HG03280 (cell line): ENCODE measurements around the gene NOL4L.

ENCODE experiments used
- ATAC-seq: cut with Tn5 transposase; IDR thresholded peaks from one replicate; pipeline ENCODE4 v1.9.1; 2021; ENCODE audit warnings: mild to moderate bottlenecking, moderate library complexity; ENCODE audit not compliant: unreplicated experiment

The NOL4L gene

DNA sequence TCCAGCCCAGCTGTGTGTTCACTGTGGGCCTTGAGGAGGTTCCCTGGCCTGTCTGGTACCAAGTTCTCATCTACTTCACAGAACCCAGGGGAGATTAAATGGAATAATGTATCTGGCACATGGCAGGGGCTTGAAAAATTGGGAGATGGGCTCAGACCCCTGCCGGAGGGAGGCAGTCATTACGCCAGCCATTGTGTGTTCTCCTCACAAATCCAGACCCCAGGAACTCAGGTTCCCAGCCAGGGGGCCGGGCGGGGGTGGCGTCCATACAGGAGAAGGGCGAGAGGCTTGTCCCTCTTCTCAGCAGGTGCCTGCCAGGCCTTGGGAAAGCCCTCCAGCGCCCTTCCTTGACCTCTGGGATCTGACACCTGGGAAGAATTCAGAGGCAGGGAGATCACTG is 8.1 kb downstream of the NOL4L start:
- no peak for ATAC-seq

DNA sequence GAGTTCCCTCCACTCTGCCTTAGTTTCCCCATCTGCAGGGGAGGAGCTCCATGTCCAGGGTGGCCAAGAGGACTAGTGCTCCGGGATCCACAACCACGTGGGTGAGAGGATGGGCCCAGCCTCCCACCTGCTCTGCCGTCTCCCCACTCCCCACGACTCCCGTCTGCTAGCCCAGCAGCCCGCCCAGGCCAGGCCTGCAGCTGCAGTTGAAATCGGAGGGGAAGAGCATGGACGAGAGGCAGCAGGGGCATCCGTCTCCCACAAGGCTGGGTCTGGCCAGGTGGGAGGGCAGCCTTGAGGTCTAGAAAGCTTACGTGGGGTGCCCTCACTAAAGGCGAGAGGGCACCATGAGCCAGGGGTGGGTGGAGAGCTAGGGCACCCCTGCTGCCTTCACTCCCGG is 8.6 kb downstream of the NOL4L start:
- ATAC-seq: no peak

DNA sequence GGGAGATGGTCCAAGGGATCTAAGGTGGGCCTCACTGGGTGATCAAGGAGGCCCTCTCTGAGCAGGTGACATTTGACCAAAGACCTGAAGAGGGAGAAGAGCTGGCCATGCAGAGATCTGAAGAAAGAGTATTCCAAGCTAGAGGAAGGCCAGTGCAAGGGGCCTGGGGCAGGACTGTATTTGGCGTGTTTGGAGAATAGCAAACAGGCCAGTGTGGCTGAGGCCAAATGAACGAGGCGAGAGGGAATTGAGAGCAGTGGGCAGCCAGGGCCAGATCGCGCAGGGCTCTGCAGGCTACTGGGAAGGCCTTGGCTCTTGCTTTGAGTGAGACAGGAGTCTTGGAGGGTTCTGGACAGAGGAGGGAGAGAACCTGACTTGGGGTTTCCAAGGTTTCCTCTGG is 9.3 kb downstream of the NOL4L start:
- no peak for ATAC-seq

DNA sequence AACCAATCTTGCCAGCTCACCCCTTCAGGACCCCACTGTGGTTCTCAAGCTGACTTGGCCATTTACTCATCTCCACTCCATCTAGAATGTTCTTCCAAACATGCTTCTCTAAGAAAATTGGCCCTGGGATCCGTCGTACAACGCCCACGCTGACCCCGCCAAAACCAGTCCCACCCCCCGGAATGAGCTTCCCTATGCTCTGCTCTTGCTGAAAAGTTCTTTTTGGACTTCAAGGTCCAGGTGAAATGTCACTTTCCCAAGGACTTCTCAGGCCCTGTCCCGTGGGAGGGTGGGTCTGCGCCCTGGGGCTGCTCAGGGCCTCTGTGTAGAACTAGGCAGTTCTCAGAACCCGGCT is 9.9 kb downstream of the NOL4L start:
- no peak for ATAC-seq

DNA sequence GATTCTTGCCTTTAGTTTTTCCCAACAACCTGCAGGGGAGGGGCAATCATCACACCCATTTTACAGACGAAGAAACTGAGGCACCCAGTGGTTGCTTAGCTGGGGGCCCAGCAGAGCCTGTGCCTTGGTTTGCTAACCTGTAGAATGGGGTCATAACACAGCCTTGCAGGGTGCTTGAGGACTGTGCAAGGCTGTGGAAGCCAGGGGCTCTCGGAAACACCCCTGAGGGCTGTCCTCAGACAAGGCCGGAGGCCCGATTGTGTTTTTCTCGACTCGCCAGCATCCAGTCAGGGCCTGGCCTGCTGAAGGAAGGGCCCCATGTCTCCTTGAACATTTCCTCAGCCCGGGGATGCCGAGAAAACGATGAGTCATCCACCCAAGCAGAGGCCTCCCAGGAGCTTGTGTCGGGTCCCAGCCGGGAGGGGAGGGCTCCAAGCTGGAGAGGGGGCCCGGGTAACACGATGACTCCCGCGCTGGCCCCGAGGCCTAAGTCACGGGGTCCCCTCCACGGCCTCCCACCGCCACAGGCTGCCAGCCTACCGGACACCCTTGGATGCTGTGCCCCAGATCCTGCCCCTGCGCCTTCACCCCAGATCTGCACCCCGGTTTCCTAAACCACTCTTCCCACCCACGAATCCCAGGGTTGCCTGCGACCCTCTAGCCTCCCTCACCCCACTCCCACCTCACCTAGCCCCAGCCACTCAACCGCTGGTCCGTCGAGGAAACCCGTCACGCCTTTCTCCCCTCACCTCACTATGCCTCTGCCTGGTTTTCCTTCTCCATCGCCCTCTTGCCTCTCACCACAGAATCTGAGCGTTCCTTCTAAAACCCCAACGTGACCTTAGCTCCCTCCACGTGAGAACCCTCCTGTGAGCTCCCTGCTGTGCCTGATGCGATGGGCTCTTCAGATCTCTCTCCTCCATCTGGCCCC is 10.6 kb downstream of the NOL4L start:
- ATAC-seq: no peak

DNA sequence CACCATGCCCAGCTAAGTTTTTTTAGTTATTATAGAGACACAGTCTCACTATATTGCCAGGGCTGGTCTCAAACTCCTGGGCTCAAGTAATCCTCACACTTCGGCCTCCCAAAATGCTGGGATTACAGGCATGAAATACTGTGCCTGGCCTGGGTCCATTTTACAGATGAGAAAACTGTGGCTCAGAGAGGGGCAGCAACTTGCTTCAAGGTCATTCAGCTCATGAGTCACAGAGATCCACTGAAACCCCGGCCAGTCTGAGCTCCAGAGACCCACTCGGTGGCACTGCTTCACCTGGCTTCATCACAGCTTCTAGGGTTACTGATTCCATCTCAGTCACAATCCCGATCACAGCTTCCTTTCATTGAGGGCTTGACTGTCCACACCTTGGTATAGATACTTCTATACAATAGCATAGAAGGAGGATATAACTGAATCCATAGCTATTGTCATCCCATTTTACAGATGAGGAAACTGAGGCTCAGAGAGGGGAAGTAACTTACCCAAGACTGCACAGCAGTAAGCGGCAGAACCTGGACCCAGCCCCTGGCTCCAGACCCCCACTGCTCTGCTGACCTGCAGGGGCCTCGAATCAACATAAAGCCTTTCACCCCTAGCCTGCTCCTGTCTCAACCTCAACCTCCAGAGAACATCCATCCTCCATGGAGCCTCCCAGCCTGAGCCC is 11.8 kb downstream of the NOL4L start:
- ATAC-seq: no peak

DNA sequence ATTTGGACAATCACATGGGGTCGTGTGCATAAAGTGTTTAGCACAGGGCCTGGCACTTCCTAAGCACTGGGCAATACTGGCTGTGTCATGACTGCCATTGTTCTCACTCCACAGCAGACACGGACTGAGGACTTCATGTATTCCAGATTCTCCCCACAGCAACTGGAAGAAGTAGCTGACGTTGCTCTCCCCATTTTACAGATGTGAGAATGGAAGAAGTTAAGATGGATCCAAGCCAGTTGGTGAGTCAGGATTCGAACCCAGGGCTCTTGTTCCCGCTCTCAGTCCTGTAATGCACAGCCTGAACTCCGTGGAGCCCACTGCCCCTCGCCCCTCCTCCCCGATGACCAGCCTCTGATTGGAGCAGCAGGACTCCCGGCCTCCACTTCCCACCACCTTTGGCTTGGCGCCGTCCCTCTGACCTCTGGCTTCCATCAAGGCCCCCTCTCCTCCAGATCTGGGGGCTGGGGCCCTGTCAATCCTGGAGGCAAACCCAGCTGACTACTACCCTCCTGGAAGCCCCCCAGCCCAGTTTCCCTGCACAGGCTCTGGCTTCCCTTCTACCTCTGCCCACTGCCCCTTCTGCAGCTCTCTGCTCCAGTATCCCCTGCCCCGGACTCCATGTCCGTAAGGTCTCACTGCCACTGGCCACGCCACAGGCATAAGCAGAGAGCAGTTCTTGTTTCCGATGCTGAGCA is 12.7 kb downstream of the NOL4L start:
- no peak for ATAC-seq

DNA sequence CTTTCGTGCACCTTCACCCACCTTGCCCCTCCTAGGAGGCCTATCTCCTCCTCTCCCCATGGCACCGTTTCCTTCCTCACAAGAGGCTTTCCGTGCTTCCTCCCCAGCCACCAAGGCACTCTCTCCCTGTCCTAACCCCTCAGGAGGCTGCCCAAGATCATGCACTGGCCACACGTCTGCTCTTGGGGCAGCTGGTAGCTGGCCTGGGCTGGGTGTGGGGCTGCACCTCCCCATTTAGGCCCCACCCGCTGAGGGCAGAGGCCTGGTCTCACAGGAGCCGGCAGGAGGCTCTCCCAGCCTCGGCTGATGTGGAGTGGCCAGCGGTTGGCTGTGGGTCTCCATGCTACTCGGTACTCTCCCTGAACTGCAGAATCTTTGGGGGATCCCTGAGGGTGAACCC is 13.6 kb downstream of the NOL4L start:
- no peak for ATAC-seq

DNA sequence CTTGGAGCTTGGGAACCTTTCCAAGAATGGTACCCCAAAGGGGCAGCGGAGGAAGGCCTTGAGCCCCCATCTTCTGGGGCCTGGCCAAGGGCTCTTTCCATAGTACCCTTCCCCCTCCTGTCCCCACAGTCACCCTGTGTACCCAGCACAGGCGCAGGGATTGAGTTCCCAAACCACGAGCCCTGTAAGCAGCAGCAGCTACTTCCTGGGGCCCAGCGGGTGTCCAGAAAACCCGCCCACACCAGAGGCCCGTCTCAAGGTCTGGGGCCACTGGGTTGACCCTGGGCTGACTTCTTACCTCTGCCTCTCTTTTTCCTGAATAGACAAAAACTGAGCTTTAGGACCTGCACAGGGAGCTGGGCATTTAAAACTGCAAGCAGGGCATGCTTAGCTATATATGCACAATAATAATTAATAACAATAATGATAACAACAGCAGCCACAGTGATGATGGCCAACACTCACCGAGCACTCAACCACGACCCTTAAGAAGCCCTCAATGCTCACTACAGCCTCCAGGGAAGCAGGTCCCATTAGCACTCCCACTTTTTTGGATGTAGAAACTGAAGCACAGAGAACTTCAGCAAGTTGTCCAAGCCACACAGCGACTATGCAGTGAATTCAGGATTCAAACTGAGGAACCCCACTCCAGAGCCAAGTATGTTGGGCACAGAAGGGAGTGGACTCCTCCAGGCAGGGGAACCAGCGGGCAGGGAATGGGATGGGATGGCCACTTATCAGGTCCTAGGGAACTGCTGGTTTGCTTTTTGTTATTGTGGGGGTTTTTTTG is 14.5 kb downstream of the NOL4L start:
- no peak for ATAC-seq

DNA sequence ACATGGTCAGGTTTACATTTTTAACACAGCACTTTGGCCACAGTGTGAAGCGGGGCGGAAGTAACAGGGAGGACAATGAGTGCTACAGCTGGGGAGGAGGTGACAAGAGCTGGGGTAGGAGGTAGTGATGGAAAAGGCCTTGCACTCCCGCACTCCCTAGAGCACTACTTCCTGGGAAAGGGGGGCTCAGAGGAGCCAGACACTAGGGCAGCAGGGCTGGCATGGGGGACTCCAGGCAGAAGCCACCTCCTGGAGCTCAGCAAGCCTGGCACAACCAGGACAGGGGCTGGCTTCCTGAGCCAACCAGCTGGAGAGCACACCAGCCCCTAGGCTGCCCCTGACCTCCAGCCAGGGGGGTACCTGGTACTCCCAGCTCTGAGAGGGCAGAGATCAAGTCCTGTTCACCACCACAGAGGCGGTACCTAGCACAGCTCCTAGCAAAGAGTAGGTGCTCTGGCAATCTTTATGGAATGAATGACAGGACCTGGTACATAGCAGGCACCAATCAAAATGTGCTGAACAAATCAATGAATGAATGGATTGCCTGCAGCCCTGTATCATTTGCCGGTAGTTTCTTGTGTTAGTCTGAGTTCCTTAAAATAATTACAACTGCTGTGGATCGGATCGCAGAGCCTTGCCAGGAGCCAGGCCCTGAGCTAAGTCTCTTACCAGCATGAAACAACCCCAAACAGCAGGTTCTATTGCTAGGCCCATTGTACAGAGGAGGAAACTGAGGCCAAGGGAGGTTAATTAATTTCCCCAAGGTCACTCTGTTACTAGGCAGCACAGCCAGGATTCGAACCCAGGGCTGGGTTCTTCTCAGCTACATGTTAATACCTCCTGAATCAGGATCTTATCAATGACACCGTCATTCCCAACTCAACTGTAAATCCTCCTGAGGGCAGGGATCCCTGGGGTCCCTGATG is 15.5 kb downstream of the NOL4L start:
- ATAC-seq: no peak

DNA sequence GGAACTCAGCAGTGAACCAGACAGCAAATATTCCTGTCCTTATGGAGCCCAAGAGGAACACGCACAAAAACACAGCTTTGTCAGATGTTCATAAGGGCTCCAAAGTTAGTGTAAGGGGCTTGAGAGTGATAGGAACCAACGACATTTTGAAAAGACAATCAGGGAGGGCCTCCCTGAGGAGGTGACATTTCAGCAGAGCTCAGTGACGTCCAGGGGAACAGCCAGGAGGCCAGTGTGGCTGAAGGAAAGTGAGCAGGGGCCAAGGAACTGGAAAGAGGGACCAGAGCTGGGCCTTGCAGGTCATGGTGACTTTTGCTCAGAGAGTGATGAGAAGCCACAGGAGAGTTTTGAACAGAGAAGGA is 16.1 kb downstream of the NOL4L start:
- no peak for ATAC-seq

DNA sequence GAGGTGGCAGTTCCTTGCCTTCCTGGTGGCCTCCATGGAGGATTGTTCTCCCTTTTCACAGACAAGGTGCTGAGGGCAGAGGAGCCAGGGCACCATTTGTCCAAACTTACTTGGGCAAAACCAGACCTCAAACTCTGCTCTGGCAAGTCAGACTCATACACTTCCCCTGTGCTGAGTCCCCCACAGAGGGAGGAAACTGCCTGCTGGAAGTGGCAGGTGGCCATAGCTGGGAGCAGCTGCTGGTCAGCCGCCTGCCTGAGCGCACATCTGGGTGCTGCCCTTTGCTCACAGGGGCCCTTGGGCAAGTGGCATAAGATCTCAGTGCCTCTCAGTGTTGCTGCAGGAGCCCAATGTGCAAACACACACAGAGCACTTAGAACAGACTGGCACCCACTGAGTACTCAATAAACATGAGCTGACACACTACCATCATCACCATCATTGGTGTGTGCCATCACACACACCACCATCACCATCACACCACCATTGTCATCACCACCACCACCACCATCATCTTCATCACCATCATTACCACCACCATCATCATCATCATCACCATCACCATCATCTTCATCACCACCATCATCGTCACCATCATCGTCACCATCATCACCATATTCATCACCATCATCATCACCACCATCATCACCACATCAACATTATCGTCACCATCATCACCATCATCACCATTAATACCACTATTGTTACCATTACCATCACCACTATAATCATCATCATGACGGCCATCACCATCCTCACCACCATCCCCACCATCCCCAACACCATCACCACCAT is 17.6 kb downstream of the NOL4L start:
- no peak for ATAC-seq

DNA sequence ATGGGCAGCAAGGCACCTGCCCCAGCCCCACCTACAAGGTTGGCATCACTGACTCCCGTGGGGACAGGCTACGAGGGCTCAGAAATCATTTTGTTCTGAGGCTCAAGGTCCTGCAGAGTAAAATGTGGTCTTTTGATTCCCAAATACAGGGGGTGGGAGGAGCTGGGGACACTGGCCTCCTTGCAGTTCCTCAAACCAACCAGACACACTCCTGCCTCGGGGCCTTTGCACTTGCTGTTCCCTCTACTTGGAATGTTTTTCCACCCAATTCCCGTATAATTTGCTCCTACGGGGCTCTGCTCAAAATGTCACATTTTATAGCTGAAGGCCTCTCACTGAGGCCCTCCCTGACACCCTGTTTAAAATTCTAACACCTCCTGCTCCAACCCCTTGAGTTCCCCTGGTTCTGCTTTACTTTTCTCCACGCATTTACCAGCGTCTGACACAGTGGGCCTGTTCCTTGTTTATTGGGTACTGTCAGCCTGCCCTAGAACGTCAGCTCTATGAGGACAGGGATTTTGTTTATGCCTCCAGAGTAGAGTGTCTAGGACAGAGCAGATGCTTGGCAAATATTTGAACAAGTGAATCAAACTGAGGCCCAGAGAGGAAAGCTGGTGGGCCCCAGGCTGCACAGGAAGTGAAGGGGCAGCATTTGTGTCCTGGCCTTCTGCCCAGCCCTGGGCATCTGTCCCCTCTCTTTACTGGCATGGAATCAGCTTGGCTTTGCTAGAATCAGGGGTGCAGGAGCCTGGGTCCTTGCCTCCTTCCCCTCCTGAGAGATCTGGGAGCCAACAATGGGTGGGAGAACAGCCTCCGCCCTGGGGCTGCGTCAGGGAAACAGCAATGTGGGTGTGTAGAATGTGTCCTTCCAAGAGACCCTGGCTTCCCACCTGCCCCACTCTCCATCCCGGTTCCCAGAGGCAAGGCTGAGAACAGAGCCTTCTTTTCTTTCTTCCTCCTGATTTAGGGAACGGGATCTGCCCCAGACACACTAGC is 18.5 kb downstream of the NOL4L start:
- ATAC-seq: no peak

DNA sequence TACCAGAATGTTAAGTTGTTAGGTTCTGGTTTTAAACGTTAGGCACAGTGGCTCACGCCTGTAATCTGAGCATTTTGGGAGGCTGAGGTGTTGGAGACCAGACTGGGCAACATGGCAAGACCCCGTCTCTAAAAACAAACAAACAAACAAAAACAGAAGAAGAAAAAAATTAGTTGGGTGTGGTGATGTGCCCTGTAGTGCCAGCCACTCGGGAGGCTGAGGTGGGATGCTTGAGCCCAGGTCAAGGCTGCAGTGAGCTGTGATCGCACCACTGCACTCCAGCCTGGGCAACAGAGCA is 19.4 kb downstream of the NOL4L start:
- ATAC-seq: no peak

DNA sequence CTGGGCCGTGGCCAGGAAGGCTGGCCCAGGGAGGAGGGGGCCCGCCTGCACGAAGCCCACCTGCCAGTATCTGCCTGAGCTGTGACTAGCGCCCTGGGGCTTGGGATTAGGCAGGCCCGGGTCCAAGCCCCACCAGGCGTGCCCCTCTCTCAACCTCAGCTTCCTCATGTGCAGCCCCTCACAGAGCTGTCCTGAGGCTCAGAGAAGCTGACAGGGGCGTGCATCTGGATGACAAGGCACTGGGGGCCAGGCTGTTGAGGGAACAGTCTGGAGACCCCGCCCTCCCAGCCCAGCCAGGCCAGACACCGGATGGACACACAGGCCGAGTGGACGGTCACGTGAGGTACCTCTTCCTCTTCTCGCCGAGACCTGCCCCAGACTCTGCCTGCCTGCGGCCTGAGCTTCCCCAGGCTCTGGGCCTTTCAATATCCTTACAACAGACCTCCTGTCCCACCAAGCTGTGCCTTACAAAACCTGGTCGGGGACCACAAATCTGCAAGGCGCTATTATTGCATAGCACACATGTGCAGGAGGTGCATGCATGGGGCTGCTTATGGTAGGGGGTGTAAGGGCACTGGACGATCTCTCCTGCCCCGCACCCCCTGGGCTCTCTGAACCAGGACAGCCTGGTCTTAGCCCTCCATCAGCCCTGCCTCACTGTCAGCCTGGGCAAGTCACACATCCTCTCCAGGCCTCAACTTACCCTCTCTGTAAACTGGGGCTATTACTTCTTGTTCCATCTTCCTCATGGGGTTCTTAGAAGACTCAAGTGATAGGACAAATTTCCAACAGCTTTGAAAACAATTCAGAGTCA is 20.0 kb downstream of the NOL4L start:
- no peak for ATAC-seq

DNA sequence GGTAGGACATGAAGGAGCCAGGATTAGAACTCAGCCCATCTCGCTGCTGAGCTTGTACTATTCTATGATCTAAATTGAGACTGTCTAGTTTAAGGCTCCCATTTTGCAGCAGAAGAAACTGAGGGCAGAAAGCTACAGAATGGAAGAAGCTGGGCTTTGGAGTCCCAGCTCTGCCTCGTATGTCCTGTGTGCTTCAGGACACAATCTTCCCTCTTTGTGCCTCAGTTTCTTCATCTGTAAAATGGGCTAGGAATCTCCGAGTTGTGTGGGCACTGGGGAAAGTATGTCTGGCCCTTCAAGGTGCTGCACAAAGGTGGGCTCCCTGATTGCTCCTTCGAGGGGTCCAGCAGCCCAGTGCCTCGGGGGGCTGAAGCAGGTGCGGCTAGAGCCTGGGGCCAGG is 20.7 kb downstream of the NOL4L start:
- ATAC-seq: no peak
